Kidney tubule cell (primary cell): ENCODE measurements around the gene MYO3B.

Experiments used
- DNase-seq: peaks from one replicate; pipeline ENCODE4 v3.0.0-alpha.2; 2018; ENCODE audit warnings: low spot score

MYO3B gene, protein sequence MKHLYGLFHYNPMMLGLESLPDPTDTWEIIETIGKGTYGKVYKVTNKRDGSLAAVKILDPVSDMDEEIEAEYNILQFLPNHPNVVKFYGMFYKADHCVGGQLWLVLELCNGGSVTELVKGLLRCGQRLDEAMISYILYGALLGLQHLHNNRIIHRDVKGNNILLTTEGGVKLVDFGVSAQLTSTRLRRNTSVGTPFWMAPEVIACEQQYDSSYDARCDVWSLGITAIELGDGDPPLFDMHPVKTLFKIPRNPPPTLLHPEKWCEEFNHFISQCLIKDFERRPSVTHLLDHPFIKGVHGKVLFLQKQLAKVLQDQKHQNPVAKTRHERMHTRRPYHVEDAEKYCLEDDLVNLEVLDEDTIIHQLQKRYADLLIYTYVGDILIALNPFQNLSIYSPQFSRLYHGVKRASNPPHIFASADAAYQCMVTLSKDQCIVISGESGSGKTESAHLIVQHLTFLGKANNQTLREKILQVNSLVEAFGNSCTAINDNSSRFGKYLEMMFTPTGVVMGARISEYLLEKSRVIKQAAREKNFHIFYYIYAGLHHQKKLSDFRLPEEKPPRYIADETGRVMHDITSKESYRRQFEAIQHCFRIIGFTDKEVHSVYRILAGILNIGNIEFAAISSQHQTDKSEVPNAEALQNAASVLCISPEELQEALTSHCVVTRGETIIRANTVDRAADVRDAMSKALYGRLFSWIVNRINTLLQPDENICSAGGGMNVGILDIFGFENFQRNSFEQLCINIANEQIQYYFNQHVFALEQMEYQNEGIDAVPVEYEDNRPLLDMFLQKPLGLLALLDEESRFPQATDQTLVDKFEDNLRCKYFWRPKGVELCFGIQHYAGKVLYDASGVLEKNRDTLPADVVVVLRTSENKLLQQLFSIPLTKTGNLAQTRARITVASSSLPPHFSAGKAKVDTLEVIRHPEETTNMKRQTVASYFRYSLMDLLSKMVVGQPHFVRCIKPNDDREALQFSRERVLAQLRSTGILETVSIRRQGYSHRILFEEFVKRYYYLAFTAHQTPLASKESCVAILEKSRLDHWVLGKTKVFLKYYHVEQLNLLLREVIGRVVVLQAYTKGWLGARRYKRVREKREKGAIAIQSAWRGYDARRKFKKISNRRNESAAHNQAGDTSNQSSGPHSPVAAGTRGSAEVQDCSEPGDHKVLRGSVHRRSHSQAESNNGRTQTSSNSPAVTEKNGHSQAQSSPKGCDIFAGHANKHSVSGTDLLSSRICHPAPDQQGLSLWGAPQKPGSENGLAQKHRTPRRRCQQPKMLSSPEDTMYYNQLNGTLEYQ (N-terminal part only)

GRCh38 chr2:170177950-170178781 is at the start of gene MYO3B:
Gene MYO3B, plus strand, starts transcription at chr2:170178147. Its CDS starts 141 bp downstream, at chr2:170178288.
- DNase-seq: peak; percentile 68

DNA sequence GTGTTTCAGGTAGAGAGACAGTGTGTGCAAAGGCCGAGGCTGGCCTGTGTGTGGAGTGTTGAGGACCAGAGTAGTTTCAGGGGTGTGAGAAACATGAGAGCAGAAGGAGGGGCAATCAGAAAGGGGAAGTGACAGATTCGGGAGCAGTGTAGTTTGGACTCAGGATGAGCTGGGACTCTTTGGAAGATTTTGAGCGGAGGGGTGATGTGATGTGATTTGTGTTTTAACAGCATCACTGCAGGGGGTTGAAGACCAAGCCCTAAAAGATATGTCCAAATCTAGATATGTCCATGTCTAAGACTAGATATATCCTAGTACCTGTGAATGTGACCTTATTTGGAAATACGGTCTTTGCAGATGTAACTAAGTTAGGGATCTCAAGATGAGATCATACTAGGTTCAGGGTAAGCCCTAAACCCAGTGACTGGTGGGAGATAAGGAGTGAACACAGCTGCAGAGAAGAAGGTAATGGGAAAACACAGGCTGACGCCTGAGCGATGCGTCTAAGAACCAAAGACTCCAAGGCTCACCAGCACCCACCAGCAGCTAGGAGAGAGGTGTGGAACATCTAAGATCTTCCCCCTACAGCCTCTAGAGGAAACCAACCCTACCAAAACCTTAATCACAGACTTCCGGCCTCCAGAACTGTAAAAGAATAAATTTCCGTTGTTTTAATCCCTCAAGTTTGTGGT is 38.5 kb upstream of the MYO3B start:
- DNase-seq: no peak

- peak; percentile 61 for DNase-seq
These were observed 37.4 kb upstream of the MYO3B start for GRCh38 chr2:170140561-170140960.

- no peak for DNase-seq
These were observed 36.1 kb upstream of the MYO3B start for GRCh38 chr2:170141865-170142264.

GRCh38 chr2:170142502-170142901 is 35.4 kb upstream of the MYO3B start:
- no peak for DNase-seq

DNA sequence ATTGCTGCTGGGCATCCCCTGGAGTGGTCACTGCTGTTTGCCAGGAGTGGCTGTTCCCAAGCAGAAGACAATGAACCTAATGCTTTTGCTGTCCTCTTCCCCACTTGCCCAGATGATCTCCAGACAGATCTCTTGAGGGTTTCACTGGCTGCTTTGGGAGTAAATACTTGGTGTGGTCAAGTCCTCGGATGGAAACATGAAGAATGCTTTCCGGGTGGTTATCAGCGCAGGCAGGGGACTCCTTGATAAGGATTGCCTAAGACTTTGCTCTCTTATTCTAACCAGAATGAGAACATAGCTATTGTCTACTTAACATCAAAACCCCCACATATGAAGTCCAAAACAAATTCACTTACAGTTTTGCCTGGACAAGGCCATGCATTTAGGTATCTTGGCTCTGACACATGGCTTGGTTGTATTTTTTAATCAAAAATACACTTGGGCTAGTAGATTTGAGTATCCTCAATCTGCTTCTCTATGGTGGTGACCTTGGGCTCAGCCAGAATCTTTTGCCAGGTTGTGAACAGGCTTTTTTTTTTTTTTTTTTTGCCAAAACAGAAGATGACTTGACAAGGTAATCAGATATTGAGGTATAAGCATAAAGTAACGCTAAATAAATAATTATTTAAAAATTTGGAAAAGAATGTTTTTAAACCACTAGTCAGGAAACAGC is 34.8 kb upstream of the MYO3B start:
- no peak for DNase-seq

DNA sequence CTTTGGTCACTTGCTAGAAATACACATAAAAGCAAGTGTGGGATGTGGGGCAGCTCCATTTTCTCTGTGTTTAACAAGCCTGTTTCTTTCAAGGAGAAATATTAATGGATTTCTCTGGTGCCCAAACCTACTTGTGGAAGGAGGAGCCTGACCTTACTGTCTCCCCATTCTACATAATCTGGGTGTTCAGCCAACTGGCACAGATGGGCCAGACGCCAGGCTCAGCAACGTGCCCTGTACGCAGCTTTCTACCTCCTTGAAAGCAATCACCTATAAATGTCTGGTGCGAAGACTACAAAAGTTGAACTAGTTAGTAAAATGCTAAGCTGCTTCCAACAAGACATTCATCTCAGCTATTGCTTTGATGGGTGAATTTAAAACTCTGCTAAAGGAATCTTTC is 33.2 kb upstream of the MYO3B start:
- DNase-seq: peak; percentile 46

DNA sequence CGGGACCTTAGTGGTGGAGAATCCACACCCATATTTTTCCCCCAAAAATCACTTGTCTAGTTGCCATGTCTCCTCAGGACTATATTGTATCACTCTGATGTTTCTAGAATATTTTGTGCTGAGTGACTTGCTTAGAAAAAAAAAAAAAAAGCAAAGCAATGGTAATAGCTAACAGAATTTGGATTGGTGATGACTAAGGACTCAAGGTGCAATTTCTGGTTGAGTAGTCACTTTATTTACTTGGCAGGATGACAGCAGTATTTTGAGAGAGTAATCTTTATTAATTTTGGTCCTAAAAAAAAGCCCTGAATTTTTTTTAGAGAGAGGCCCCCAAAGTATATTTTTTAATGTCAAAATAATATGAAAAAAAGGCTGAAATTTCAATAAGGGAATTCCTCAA is 32.8 kb upstream of the MYO3B start:
- DNase-seq: peak; percentile 59

DNA sequence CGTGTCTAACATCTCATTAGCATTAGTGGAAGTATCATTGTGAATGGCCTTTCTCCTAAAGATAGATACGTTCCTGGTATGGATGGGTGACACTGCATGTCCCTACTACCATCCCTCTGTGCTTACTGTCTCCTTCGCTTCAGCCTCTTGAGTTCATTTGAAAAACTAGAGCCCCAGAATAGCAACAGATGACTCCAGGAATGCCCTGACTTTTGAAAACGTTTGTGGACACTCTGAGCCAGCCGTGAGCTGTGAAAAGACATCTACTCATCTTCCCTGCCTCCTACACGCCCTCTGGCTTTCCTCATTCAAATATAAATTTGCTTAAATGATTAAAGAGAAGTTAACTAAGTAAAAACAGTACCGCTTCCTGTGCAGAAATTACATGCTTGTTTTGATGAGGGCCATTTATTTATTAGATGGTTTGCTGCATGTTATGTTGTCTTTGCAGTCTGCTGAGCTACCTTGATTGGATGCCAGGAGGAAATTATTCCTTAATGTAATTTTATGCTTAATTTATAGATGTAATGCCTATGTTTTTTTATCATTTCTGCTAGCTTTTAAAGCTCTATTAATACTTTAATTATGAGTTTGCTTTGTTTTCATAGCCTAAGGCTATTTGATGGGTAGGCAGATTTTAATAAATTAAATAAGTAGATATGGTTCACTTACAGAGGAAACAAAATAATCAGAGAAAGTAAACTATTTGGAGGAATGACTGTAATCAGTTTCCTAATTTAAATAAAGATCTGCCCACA is 32.1 kb upstream of the MYO3B start:
- no peak for DNase-seq

- no peak for DNase-seq
These were observed 31.2 kb upstream of the MYO3B start for GRCh38 chr2:170146784-170147183.

DNA sequence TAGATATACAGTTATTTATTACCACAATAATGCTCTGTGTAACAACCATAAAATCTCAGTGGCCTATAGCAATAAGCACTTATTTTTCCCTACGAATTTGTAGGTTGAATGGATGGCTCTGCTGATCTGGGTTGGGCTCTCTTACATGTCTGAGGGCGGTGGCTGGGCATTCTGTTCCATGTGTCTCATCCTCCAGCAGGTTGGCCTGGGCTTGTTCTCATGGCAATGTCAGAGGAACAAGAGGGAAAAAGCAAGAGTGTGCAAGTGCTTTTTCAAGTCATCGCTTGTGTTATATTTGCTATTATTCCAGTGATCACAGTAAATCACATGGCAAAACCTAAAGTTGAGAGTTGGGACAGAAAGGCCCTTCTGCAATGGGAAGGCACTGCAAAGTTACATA is 30.4 kb upstream of the MYO3B start:
- DNase-seq: no peak

DNA sequence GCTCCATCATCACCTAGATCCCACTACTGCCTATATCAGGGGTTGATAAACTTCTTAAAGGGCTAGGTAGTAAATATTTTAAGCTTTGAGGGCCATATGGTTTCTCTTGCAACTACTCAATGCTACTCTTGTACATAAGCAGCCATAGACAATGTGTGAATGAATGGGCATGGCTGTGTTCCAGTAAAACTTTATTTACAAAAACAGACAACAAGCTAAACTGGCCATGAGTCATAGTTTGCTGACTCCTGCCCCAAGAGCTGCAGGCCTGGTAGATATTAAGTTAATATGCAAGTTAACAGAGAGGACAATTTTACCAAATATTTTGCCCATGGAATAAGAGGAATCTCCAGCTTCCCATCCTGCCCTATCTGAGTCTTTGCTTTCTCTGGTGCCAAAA is 29.8 kb upstream of the MYO3B start:
- peak; percentile 31 for DNase-seq

- peak; percentile 52 for DNase-seq
These were observed 25.5 kb upstream of the MYO3B start for GRCh38 chr2:170152421-170152820.

- peak; percentile 35 for DNase-seq
These were observed 22.8 kb upstream of the MYO3B start for GRCh38 chr2:170155022-170155722.

DNA sequence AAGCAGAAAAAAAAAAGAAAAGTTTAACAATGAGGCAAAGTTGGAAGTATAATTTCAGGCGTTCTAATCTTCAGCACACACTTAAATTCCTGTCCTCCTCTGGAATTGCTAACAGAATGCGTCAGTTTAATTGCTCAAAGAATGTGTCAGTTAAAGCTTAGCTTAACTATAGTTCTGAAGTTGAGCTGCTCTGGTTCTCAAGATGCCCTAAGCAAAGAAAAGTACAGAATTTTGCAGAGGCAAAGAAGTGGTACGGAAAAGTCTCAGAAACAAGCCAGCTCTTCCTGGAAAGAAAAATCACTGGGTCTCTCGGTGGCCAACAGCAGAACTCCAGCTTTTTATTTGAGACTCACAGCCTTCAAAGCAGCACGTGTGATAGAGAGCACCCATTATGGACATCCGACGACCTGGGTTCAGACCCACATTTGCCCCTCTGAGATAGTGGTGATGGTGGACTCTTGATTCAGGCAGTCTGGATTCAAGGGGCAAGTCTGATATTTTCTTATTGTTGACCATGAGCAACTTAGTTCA is 22.2 kb upstream of the MYO3B start:
- peak; percentile 41 for DNase-seq

DNA sequence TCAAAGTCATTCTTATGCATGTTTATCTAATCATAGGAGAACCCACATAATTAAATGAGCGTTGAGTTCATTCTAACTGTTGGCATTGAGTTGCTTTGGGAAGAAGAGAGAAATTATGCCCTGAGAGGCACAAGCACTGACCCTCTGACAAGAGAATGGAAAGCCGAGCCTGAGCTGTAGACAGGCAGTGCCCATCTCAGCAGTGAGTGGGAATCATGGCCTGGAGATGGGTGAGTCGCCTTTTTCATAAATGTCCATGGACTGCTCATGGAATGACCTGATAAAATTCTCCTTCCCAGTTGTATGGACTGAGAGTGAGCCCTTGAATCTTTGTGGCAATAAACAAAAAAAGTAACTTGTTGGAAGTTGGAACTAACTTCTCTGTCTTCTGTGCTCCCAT is 21.4 kb upstream of the MYO3B start:
- DNase-seq: no peak

DNA sequence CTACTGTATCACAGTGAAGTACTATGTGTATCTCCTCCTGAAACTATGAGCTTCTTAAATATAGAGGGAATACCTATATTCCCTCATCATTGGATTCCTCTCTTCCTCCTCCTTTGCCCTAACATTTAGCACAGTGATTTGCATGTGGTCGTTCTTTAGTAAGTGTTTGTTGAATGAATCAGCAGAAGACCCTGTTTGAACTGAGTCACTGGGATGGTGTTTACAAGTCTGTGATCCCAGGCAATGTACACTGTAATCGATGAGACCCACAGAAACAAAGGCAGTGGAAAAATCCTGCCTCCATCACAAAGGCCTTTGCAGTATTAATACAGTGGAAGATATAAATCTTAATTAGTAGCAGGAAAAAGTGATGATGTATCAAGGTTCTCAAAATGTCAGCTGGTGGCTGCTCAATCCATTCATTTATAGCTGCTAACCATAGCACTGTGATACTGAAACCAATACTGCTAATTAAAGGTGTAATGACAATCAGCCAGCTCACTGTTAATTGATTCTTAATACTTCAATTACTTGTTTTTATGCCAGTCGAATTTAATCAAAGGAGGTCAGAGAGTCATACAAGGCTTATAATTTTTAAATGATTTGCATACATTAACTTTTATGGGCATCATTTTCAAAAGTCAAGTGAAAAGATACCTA is 20.8 kb upstream of the MYO3B start:
- peak; percentile 85 for DNase-seq

DNA sequence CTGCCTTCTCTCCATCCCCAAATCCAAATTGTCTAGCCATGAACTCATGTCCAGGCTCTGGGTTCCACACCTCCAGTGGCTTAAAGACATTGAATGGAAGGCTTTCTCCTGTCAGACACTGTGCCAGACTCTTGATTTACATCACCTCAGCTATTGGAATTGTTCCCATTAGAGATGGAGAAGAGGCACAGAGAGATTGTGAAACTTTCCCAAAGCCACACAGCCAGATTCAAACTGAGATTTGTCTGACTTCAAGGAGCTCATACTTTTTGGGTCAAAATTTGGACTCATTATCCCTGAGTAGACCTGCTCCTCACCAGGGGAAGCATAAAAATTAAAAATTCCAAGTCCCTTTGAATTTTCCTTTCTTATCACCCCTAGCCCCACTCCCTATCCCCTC is 18.9 kb upstream of the MYO3B start:
- no peak for DNase-seq
